Fibroblast of the aortic adventitia (primary cell): ENCODE data around the gene FBLN1. TPM values are rescaled to one million over a fixed set of nuclear protein-coding genes. Genes with fewer than 3 reads are reported as not detected.
"Not testable (repeated sequence)": the region's sequence is repeated elsewhere in the genome, so short reads cannot be mapped to it uniquely, and the experiment has no call there.

Experiments used
- DNase-seq: peaks from one replicate; pipeline ENCODE4 v3.0.0-alpha.2; 2010; ENCODE audit warnings: low read depth
- H3K4me3 ChIP-seq: 2 replicates; pipeline ENCODE4 v1.5.1; 2011; ENCODE audit warnings: low read depth, mild to moderate bottlenecking, control low read depth, low read length, moderate library complexity
- total RNA-seq: library from RNA; depleted of rRNA; stranded (reverse); fragments of >200 nt; gene quantifications from 2 replicates; pipeline ENCODE4 v1.2.3, GENCODE V29; 2012; ENCODE audit warnings: low replicate concordance
- TF ChIP-seq, protein P1 (sequence below): IDR thresholded peaks from 2 replicates; pipeline ENCODE4 v1.5.1; 2011; ENCODE audit warnings: mild to moderate bottlenecking, low read length, control low read depth, inconsistent platforms; ENCODE audit not compliant: insufficient read depth

The FBLN1 gene
- total RNA-seq, 1 donor, result 561 TPM

DNA sequence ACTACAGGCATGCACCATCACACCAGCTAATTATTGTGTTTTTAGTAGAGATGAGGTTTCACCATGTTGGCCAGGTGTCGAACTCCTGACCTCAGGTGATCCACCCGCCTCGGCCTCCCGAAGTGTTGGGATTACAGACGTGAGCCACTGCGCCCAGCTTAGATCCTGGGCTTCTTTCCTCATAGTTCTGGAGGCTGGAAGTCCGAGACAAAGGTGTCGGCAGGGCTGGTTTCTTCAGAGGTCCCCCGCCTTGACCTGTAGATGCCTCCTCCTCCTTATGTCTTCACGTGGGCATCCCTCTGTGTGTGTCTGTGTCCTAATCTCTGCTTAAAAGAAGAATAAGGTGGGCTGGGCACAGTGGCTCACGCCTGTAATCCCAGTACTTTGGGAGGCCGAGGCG, 44.2 kb upstream of the FBLN1 start:
- TF ChIP-seq, protein P1, sequence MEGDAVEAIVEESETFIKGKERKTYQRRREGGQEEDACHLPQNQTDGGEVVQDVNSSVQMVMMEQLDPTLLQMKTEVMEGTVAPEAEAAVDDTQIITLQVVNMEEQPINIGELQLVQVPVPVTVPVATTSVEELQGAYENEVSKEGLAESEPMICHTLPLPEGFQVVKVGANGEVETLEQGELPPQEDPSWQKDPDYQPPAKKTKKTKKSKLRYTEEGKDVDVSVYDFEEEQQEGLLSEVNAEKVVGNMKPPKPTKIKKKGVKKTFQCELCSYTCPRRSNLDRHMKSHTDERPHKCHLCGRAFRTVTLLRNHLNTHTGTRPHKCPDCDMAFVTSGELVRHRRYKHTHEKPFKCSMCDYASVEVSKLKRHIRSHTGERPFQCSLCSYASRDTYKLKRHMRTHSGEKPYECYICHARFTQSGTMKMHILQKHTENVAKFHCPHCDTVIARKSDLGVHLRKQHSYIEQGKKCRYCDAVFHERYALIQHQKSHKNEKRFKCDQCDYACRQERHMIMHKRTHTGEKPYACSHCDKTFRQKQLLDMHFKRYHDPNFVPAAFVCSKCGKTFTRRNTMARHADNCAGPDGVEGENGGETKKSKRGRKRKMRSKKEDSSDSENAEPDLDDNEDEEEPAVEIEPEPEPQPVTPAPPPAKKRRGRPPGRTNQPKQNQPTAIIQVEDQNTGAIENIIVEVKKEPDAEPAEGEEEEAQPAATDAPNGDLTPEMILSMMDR, result no peak
- no peak overlapping the region for H3K4me3 ChIP-seq
- no peak for DNase-seq

- no peak overlapping the region for H3K4me3 ChIP-seq
- TF ChIP-seq, protein P1, result no peak
- no peak for DNase-seq
These were observed 43.4 kb upstream of the FBLN1 start for GRCh38 chr22:45459235-45459634.

DNA sequence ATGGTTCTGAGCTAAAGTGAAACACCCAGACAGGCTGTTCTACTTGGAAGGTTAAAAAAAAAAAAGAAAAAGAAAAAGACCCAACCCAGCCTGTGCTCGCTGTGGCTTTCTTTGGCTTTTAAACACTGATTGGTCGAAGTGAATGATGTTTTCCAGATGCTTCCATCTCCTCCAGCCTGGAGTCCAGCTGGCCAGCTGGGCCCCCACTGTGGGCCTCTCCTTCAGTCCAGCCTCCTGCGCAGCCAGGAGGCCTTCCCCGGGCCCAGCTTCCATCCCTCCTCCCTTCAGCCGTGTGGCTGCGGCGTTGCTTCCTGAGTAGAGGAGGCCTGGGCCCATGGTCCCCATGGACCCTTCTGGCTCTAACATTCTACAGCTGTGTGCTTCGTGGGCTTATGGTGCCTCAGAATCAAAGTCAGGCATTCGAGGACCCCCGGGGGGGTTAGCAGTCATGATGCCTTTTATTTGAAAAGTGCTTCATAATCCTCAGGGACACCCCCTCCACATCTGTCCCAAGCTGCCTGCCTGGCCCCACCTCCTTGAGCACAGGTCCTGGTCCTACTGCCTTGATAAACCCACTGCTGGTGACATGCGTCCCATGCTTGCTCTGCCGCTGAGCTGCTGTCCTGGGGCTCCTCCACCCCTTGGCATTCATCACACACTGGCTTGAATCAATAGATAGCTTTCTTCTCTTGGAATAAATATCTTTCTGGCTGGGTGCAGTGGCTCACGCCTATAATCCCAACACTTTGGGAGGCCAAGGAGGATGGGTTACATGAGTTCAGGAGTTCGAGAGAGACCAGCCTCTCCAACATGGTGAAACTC, 42.2 kb upstream of the FBLN1 start:
- H3K4me3 ChIP-seq, result no peak overlapping the region
- TF ChIP-seq, protein P1, result no peak
- peak; percentile 96 for DNase-seq

GRCh38 chr22:45462034-45462655, 40.5 kb upstream of the FBLN1 start:
- no peak for DNase-seq
- H3K4me3 ChIP-seq, result no peak overlapping the region
- TF ChIP-seq, protein P1, result no peak

GRCh38 chr22:45463691-45464090, 39.0 kb upstream of the FBLN1 start:
- not testable (repeated sequence) for DNase-seq, H3K4me3 ChIP-seq

GRCh38 chr22:45465633-45466032, 37.0 kb upstream of the FBLN1 start:
- no peak for DNase-seq
- TF ChIP-seq, protein P1, result no peak
- no peak overlapping the region for H3K4me3 ChIP-seq

DNA sequence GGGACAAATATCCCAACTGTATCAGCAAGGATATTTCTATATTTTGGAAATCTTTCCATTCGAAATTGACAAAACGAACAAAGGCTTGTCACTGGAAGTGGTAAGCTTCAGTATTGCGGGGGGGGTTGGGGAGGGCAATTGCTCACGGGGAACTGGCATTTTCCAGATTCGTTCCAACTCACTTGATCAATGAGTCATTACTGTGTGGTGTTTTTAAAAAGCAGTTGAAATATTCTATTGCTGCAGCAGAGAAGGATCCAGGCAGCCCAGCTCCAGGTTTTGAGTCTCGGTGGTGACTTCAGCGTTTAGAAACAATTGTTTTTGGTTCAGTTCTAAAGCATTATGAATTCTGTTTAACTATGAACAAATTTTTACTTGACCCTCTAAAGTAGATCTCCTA, 33.8 kb upstream of the FBLN1 start:
- TF ChIP-seq, protein P1, result no peak
- DNase-seq, result peak; percentile 83
- H3K4me3 ChIP-seq, result no peak overlapping the region
